Mononuclear cell (primary cell): ENCODE measurements around the gene GCSAML. TPM values are rescaled to one million over a fixed set of nuclear protein-coding genes. Genes with fewer than 3 reads are reported as not detected.

Experiments
- H3K27me3 ChIP-seq: 2 replicates; pipeline ENCODE4 v1.6.0; 2011; ENCODE audit warnings: low read length, control low read depth; ENCODE audit not compliant: insufficient read depth
- H3K4me1 ChIP-seq: 2 replicates; pipeline ENCODE4 v1.5.1; 2011; ENCODE audit warnings: mild to moderate bottlenecking, low read length, control low read depth; ENCODE audit not compliant: insufficient read depth
- H3K4me3 ChIP-seq: 2 replicates; pipeline ENCODE4 v1.5.1; 2011; ENCODE audit warnings: mild to moderate bottlenecking, low read length, moderate library complexity
- H3K9me3 ChIP-seq: 2 replicates; pipeline ENCODE4 v1.5.1; 2011; ENCODE audit warnings: low read depth, mild to moderate bottlenecking, control low read depth, low read length
- total RNA-seq: library from RNA; depleted of rRNA; stranded (reverse); fragments of >200 nt; gene quantifications from one replicate; pipeline ENCODE4 v1.2.3, GENCODE V29; 2012

The GCSAML gene
- total RNA-seq, 1 donor, result 1.7 TPM

DNA sequence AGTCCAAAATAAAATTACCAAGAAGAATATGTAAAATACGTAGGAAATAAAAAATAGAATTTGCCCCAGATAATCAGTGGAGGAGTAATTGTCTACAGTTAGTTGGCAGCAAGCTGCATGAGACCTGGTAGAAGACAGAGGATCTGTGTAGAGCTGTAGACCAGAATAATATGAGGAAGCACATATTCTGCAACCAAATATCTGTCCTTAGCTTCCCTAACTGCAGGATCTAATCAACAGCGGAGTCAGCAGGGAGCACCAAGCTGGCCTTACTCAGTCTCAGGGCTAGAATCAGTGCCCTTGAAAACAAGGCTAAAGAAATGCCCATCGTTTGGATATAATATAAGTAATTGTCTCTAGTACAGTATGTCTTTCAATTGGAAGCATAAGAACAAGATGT, 6.1 kb upstream of the GCSAML start:
- no peaks in the 10 kb centered on the region for H3K9me3 ChIP-seq
- no peak overlapping the region for H3K4me3 ChIP-seq
- H3K27me3 ChIP-seq, result peaks cover 2% of the 10 kb centered on the region
- no peaks in the 10 kb centered on the region for H3K4me1 ChIP-seq

DNA sequence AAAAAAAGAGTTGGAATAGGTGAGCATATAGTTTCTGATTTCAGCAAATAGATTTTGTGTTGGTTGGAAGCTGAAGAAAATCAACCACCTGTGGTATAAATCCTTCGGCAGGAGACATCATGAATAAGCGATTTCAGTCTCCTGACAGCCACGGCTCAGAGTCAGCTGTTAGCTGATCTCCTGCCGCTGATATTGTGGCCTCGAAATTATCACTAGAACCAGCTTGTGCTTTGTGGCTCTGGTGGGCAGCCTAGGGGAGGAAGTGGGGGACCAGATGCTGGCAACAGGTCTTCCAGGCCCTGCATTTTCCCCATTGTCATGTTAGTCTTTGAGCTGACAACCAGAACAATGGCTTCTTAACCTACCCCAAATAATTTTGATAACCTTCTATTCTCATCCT, 842 bp upstream of the GCSAML start:
- no peak overlapping the region for H3K4me3 ChIP-seq
- peaks cover 7% of the 10 kb centered on the region for H3K4me1 ChIP-seq
- no peaks in the 10 kb centered on the region for H3K9me3 ChIP-seq
- no peaks in the 10 kb centered on the region for H3K27me3 ChIP-seq

DNA sequence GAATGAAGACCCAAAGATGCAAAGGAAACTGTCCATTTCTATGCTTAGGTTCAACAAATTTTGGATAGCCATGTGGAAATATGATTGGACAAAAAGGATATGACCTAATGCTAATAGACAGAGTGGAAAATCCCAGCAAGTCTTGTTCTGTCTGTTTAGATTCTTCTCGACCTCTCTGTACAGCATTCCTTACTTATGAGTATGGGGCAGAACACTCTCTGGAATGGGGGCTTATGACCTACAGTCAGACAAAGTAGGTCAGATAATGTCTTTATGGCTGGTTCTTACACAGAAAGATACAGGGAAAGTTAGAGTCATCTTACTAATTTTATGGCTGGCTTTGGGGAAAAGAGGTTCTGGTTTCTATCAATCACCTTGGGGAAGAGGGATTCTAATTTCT, 2.8 kb downstream of the GCSAML start:
- Histone ChIP-seq H3K4me3 (no peak overlapping the region), H3K27me3 (no peaks in the 10 kb centered on the region), H3K4me1 (peaks cover 7% of the 10 kb centered on the region), H3K9me3 (no peaks in the 10 kb centered on the region)

DNA sequence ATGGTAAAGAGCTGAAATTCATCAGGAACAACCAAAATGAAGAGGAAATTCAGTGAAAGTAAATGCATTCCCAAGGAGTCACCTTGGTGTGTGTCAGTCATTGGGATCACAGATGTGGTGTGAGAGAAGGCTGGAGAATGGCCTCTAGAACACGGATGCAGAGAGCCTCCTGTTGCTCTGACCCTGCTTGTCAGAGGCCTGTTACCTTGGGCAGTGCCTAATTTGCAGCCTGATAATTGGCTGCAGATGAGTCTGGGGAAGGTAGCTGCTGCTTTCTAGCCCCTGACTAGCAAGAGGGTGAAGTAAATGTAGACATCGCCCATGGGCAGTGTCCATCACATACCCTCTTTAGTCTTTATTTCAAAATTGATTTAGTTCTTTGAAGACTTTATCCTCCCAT, 3.3 kb downstream of the GCSAML start:
- Histone ChIP-seq H3K4me3 (no peak overlapping the region), H3K27me3 (no peaks in the 10 kb centered on the region), H3K9me3 (no peaks in the 10 kb centered on the region), H3K4me1 (peaks cover 7% of the 10 kb centered on the region)

DNA sequence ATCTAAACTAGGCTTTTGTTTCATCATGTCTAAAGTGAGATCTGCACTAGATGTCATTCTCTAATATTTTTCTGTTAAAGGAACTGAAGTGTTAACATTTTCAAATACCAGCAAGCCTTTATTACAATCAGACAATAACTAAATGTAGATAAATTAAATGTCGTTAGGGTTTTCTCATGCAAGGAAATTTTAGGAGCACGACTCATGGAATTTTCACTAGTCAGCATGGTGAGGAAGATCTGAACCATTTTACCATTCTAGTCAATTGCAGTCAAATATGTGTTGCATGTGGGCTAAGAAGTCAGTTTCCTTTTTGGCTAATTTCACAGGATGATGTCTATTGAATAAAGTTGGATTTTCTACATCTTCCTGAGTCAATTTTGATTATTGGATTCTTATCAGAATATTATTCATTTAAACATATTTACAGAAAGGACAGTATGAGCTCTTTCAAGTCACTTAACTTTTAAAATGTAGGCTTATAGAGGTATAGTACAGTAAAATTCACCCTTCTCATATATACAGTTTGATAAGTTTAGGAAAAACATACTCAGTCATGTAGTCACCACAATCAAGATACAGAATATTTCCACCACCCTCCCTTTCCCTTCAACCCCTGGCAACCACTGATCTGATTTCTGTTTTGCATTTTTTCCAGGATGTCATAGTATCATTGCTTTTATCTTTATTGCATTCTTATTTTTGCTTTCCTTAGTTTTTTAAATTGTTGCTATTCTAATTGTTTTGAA, 9.2 kb downstream of the GCSAML start:
- no peaks in the 10 kb centered on the region for H3K9me3 ChIP-seq
- H3K4me3 ChIP-seq, result no peak overlapping the region
- no peaks in the 10 kb centered on the region for H3K4me1 ChIP-seq
- H3K27me3 ChIP-seq, result no peaks in the 10 kb centered on the region

DNA sequence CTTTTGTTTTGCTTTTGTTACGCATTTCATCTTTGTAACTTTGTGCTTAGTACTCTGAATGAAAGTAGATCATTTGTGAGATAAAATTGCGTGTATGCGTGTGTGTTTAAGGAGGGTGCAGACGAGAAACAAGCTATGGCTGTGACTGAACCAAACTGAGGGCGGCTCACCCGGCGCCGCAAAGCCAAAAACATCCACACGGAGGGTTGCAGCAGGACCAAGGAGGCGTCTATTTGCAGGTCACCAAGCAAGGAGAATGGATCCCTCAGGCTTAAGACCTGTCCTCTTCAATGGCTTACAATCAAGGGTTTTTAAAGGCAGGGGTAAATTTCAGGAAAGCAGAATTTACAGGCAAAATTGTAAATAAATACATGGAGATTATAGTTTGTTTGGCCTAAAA, 12.8 kb downstream of the GCSAML start:
- Histone ChIP-seq H3K4me3 (no peak overlapping the region), H3K9me3 (no peaks in the 10 kb centered on the region), H3K27me3 (no peaks in the 10 kb centered on the region), H3K4me1 (no peaks in the 10 kb centered on the region)

DNA sequence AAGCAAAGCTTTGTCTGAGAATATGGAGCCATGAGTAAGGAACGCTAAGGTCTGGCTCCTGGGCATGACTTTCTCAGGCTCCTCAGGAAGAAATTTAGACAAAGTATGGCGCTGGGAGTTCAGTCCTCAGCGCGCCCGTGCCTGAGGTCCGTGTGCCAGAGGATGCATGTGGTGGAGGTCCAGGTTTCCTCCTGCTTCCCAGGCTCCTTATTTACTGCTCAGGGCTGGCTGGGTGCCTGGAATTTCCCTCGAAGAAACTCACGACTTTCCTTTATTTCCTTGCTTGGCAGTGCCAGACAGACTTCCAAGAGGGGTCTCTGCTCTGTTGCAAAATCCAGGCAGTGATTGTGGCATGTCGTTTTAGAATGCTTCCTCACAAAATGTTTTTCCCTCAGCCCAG, 13.3 kb downstream of the GCSAML start:
- no peaks in the 10 kb centered on the region for H3K9me3 ChIP-seq
- H3K4me1 ChIP-seq, result no peaks in the 10 kb centered on the region
- H3K4me3 ChIP-seq, result no peak overlapping the region
- no peaks in the 10 kb centered on the region for H3K27me3 ChIP-seq

DNA sequence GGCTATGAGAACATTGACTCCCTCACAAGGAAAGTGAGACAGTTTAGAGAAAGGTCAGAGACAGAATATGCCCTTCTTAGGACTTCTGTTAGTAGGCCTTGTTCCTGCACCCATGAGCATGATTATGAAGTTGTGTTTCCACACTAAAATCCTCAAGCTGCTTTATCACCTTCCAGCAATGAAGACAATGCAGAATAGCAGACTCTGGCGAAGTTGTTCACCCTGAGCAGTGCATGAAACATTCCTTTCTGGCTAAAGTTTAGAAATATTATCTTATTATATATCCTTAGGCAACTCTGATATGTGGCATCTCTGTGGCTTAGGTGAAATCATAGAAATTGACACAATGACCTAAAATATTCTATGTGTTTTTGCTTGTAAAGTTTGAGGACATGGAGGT, 25.3 kb downstream of the GCSAML start:
- Histone ChIP-seq H3K4me1 (no peaks in the 10 kb centered on the region), H3K4me3 (no peak overlapping the region), H3K27me3 (no peaks in the 10 kb centered on the region), H3K9me3 (no peaks in the 10 kb centered on the region)

DNA sequence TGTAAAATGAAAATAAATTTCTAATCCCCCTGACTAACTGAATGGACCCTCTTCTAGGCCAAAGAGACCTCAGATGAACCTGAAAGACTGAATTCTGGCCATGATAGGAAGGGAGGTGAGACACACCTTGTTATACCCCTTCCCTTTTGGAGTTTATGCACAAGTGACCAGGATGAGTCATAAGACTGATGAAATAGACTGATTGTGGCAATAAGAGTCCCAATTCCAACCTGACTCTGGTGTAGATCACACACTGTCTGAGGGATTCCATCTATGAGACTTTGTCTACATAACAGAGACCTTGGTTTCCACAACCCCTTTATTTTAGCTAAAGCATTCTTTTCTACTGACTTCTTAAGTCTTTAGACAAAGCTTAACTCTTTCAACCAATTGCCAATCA, 25.7 kb downstream of the GCSAML start:
- H3K4me1 ChIP-seq, result no peaks in the 10 kb centered on the region

DNA sequence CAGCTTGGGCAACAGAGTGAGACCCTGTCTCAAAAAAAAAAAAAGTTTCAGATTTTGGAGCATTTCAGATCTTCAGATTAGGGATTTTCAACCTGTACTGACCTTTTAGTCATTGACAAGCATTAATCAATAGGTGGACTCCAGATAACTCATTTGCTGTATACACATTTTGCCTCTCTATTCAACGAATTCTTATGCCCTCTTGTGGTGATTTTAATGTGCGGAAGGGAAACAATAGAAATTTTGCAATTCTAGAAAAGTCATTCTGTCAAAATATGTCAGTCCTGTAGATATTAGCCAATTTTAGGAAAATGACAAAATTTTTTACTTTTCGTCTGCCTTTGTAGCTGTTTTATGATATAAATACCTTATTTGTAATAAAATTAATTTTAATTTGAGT, 27.6 kb downstream of the GCSAML start:
- no peaks in the 10 kb centered on the region for H3K4me1 ChIP-seq
- no peaks in the 10 kb centered on the region for H3K27me3 ChIP-seq
- H3K4me3 ChIP-seq, result no peak overlapping the region
- no peaks in the 10 kb centered on the region for H3K9me3 ChIP-seq

More for the DNA sequence above, 25.7 kb downstream of the GCSAML start:
- Histone ChIP-seq H3K27me3 (no peaks in the 10 kb centered on the region), H3K4me3 (no peak overlapping the region), H3K9me3 (no peaks in the 10 kb centered on the region)

DNA sequence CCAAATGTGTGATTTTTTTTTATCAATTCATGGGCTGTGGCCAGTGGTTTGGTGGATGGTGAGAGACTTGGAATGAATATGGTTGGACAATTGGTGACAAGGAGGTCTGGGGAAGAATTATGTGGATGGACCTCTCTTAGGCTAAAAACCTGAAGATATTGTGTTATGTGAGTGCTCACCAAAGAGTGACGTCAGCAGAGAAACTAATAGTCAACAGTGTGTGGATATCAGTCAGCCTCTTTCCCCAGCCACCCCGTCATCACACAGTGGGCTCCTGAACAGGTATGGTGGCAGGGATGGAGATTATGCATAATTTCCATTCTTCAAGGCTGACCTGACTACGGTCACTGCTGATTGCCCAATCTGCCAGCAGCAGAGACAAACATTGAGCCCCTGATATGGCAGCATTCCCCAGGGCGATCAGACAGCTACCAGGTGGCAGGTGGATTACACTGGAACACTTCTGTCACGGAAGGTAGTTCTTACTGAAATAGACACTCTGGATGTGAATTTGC, 30.1 kb downstream of the GCSAML start:
- Histone ChIP-seq H3K27me3 (no peaks in the 10 kb centered on the region), H3K4me3 (no peak overlapping the region), H3K9me3 (no peaks in the 10 kb centered on the region), H3K4me1 (no peaks in the 10 kb centered on the region)

DNA sequence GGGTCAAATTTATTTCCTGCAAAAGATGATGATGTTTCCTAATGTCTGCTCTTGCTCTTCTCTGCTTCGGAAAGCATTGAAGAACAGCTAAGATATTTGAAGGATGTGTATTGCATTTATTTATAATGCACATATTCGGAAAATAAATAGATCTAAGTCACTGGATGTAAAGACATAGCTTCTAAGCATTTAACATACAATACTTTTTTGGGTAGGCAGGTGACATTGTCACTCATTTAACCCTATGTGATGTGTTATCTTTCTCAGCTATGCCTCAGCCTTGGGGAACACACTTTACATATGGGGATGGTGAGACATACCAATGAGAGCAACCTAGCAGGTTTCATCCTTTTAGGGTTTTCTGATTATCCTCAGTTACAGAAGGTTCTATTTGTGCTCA, 39.1 kb downstream of the GCSAML start, which contains the start of gene OR2G2:
TSS of gene OR2G2 (plus strand) at position 301 of the 400 bp plus-strand sequence. CDS start at position 301, 0 bp downstream.
- no peaks in the 10 kb centered on the region for H3K4me1 ChIP-seq
- H3K27me3 ChIP-seq, result no peaks in the 10 kb centered on the region
- H3K9me3 ChIP-seq, result no peaks in the 10 kb centered on the region
- no peak within 1 kb of the TSS for H3K4me3 ChIP-seq

DNA sequence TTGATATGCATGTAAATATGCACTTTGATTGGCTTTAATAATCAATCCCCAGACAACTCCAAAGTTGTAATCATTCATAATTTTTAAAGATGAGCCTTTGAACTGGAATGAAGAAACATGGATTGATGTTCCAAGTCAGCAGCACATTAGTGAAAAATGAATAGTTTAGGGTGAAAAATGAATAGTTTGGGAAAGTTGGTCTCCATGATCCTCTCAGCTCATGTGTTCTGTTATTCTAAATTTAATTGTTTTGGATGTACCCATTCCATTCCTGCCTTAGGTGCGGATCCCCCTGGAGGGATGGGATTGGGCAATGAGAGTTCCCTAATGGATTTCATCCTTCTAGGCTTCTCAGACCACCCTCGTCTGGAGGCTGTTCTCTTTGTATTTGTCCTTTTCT, 56.4 kb downstream of the GCSAML start, which contains the start of gene OR2G3:
TSS of gene OR2G3 (plus strand) at position 301 of the 400 bp plus-strand sequence. CDS start at position 301, 0 bp downstream.
- Histone ChIP-seq H3K4me3 (no peak within 1 kb of the TSS), H3K9me3 (no peaks in the 10 kb centered on the region), H3K27me3 (peaks cover 2% of the 10 kb centered on the region), H3K4me1 (no peaks in the 10 kb centered on the region)

DNA sequence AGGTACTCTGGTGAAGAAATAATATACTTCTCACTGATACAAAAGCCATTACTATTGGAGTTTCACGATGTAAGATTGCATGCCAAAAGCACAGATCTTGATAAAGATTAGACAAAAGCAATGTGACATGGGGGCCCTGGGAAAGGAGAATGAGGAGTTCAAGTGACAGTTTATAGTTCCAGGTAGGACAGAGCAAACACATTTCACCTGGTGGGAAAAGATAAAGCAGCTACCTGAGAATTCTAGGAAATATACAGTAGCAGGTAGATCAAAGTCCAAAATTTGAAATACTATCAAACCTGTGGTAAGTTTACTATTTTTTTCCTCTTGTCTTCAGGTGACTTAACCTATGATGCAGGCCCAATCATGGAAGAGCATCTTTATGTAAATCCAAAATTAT, 64.5 kb downstream of the GCSAML start:
- Histone ChIP-seq H3K4me3 (no peak overlapping the region), H3K9me3 (no peaks in the 10 kb centered on the region), H3K27me3 (no peaks in the 10 kb centered on the region), H3K4me1 (no peaks in the 10 kb centered on the region)

DNA sequence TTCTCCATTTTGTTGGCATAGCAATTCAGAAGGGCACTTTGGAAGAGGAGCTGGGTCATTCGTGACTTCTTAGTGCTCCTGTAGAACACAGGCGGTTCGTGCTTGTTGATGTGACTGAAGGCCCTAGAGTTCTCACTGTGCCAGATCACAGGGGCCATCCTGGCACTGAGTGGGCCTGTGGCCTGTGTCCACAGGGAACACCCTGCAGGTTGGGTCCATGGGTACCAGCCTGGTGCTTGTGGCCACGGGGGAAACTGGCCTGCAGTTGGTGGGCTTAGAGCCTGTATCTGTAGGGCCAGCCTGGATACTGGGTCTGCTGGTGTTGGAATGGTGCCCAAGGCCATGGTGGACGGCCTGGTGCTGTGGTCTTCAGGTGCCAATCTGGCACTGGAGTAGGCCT, 65.7 kb downstream of the GCSAML start:
- Histone ChIP-seq H3K4me3 (no peak overlapping the region), H3K27me3 (no peaks in the 10 kb centered on the region), H3K4me1 (no peaks in the 10 kb centered on the region), H3K9me3 (no peaks in the 10 kb centered on the region)
